Stomach (tissue), 19 donors: ENCODE data around the gene SMIM8. TPM values are rescaled to one million over a fixed set of nuclear protein-coding genes. Genes with fewer than 3 reads are reported as not detected.

Experiments used
- DNase-seq, 2 donors: peaks; one replicate each; pipeline versions ENCODE4 v3.0.0 to v3.0.0-alpha.2; 2013 to 2019
- H3K27ac ChIP-seq, 5 donors: fragments of 200-600 bp in 4 of 5; sonication (generic) in 4 of 5; one replicate each; pipeline ENCODE4 v1.5.1; 2013 to 2019; ENCODE audit warnings: mild to moderate bottlenecking in 1 of 5, moderate library complexity in 1 of 5
- H3K27me3 ChIP-seq, 3 donors: fragments of 200-600 bp; sonication (generic); one replicate each; pipeline ENCODE4 v1.5.1; 2017 to 2019; ENCODE audit warnings: mixed run types in 1 of 3
- H3K36me3 ChIP-seq, 4 donors: fragments of 200-600 bp; sonication (generic); 1 replicate in 3 of 4; 2 replicates in 1 of 4; pipeline ENCODE4 v1.5.1; 2016 to 2019
- H3K4me1 ChIP-seq, 4 donors: fragments of 200-600 bp; sonication (generic); one replicate each; pipeline ENCODE4 v1.5.1; 2016 to 2019
- H3K4me3 ChIP-seq, 4 donors: fragments of 200-600 bp; sonication (generic) in 3 of 4; one replicate each; pipeline ENCODE4 v1.5.1; 2016 to 2019; ENCODE audit warnings: mild to moderate bottlenecking in 1 of 4
- H3K9me3 ChIP-seq, 4 donors: fragments of 200-600 bp; sonication (generic); one replicate each; pipeline ENCODE4 v1.5.1; 2016 to 2019
- EP300 ChIP-seq: sonication (generic); formaldehyde crosslinking; IDR thresholded peaks from one replicate; pipeline ENCODE4 v1.6.1; 2017; ENCODE audit warnings: antibody characterized with exemption
- POLR2A ChIP-seq, 4 donors: fragments of 450-650 bp; IDR thresholded peaks; one replicate each; pipeline ENCODE4 v1.6.1; 2016; ENCODE audit warnings: antibody characterized with exemption in 4 of 4, control low read depth in 2 of 4, mild to moderate bottlenecking in 1 of 4, moderate library complexity in 1 of 4
- POLR2AphosphoS5 ChIP-seq, 3 donors: sonication (generic); formaldehyde crosslinking; IDR thresholded peaks; one replicate each; pipeline ENCODE4 v1.6.1; 2016; ENCODE audit warnings: antibody characterized with exemption in 3 of 3
- WGBS, 5 donors: extraction: QIAGEN DNeasy Blood & Tissue Kit in 3 of 5; methylation state at CpG; one replicate each; pipeline versions ENCODE4 v1.1.5 to v1.1.7; 2013 to 2018; 5-methylcytosine and 5-hydroxymethylcytosine counted together
- intact Hi-C: fragments of 100-400 bp; cut with DNase I; formaldehyde crosslinking; loops from one replicate; pipeline ENCODE4 v1.15.1; 2023; ENCODE audit warnings: low total_unique reads
- long read RNA-seq, 10 donors: transcript quantifications; one replicate each; lab custom pipeline, GENCODE V29; 2026
- polyA plus RNA-seq, 3 donors: library from polyadenylated mRNA; stranded (reverse); fragments of 200-250 nt; gene quantifications; one replicate each; pipeline ENCODE4 v1.2.3, GENCODE V29; 2013
- total RNA-seq, 5 donors: library from RNA; depleted of rRNA; stranded (reverse); fragments of >200 nt; gene quantifications; one replicate each; pipeline versions ENCODE4 v1.1.0 to v1.2.3, GENCODE V29; 2014 to 2016
- TF ChIP-seq, protein P1 (sequence below), 7 experiments: fragments of 450-650 bp in 4 of 7; fragments of 200-600 bp in 3 of 7; sonication (generic) in 3 of 7; IDR thresholded peaks; one replicate each; pipeline ENCODE4 v1.5.1; 2016 to 2019; ENCODE audit warnings: antibody characterized with exemption in 7 of 7, control low read depth in 2 of 7, mild to moderate bottlenecking in 1 of 7
- donor health status: healthy with polysubstance abuse.
- donor health status: Bipolar disorder and iron deficiency.
- donor health status: healthy.

SMIM8 gene, protein sequence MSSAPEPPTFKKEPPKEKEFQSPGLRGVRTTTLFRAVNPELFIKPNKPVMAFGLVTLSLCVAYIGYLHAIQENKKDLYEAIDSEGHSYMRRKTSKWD
- total RNA-seq (10 to 100 TPM in 2 of 5 donors, 1 to 10 TPM in 2, under 1 TPM in 1; 0.87 to 25.2 (median 7.0) TPM), polyA plus RNA-seq (1 to 10 TPM; 3.5 to 7.2 (median 4.1) TPM)
- long read RNA-seq, donor 1: 0 reads
- long read RNA-seq, donor 2, transcript SMIM8-201 (3 exons, 2,405 nt): major isoform, 6 of 7 reads
- long read RNA-seq, donor 2, partial matches to known transcripts: 0 of 7 reads
- long read RNA-seq, donor 2, other reads (novel, unspliced or antisense): 0 of 7 reads
- long read RNA-seq, donor 3, partial matches to known transcripts: 0 of 4 reads
- long read RNA-seq, donor 3, other reads (novel, unspliced or antisense): 0 of 4 reads
- long read RNA-seq, donor 4, partial matches to known transcripts: 0 of 2 reads
- long read RNA-seq, donor 4, other reads (novel, unspliced or antisense): 0 of 2 reads
- long read RNA-seq, donor 5, transcript SMIM8-201 (3 exons, 2,405 nt): major isoform, 5 of 5 reads
- long read RNA-seq, donor 5, partial matches to known transcripts: 0 of 5 reads
- long read RNA-seq, donor 5, other reads (novel, unspliced or antisense): 0 of 5 reads
- long read RNA-seq, donor 6, partial matches to known transcripts: 0 of 8 reads
- long read RNA-seq, donor 6, other reads (novel, unspliced or antisense): 0 of 8 reads
- long read RNA-seq, donor 7, transcript SMIM8-208 (1 exons, 3,915 nt): major isoform, 5 of 16 reads
- long read RNA-seq, donor 7, partial matches to known transcripts: 6 of 16 reads
- long read RNA-seq, donor 7, other reads (novel, unspliced or antisense): 0 of 16 reads
- long read RNA-seq, donor 8, transcript SMIM8-201 (3 exons, 2,405 nt): major isoform, 5 of 5 reads
- long read RNA-seq, donor 8, partial matches to known transcripts: 0 of 5 reads
- long read RNA-seq, donor 8, other reads (novel, unspliced or antisense): 0 of 5 reads
- long read RNA-seq, donor 9, partial matches to known transcripts: 0 of 5 reads
- long read RNA-seq, donor 9, other reads (novel, unspliced or antisense): 0 of 5 reads
- long read RNA-seq, donor 10, partial matches to known transcripts: 0 of 1 reads
- long read RNA-seq, donor 10, other reads (novel, unspliced or antisense): 0 of 1 reads

DNA sequence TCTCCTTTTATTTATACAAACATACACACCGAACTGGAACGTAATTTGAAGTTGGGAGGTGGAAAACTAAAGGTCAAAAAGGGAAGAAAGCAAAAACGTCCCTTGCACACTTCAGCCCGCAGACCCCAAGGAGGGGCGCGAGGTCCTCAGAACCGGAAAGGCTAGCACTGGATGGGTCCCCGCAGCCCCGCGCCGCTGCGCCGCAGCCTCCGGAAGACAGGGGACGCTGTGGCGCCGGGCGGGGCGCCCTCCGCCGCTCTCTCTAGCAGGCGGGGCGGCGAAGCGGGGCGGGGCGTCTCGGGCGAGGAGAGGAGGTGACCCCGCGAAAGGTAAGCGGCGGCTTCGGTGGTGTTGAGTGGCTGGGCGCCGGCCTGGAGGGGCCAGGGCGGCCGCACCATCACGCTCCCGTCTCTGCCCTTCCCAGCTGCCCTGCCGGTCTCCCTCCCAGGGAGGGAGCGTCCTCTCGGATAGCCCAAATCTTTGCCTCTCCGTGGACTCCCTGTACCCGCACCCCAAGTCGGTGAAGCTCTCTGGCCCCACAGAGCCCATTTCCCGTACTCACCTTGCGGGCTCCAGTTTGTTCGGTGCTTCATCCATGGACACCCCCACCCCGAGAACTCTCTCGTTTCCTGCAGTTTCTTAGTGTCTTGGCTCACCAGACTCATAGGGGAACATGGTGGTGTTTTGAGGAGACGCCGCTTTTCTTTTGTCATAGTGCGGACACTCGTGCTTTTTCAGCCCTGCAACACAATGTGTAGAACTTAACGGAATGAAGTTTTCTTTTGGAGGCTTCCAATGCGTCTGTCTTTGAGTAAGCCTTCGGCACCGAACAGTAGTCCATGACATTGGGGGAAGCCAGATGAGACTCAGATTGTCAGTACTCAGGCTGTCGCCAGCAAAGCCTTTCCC is at the start of gene SMIM8:
TSS of gene SMIM8 (plus strand) at position 285 of the 909 bp plus-strand sequence. CDS start 14,444 bp downstream, outside the sequence.
- peak within 1 kb of the TSS; percentile 75 to 98 (median 86) for H3K4me3 ChIP-seq
- DNase-seq: peak; percentile 89 to 94
- H3K27ac ChIP-seq: peak within 1 kb of the TSS; percentile 17 to 88 (median 79)
- H3K9me3 ChIP-seq: no peaks in the 10 kb centered on the region
- no peaks in the 10 kb centered on the region for H3K36me3 ChIP-seq
- WGBS, 5 donors: 1 to 2% (median 1%) methylated on average over 36 to 60 of the region's 60 CpGs
- TF ChIP-seq, protein P1, sequence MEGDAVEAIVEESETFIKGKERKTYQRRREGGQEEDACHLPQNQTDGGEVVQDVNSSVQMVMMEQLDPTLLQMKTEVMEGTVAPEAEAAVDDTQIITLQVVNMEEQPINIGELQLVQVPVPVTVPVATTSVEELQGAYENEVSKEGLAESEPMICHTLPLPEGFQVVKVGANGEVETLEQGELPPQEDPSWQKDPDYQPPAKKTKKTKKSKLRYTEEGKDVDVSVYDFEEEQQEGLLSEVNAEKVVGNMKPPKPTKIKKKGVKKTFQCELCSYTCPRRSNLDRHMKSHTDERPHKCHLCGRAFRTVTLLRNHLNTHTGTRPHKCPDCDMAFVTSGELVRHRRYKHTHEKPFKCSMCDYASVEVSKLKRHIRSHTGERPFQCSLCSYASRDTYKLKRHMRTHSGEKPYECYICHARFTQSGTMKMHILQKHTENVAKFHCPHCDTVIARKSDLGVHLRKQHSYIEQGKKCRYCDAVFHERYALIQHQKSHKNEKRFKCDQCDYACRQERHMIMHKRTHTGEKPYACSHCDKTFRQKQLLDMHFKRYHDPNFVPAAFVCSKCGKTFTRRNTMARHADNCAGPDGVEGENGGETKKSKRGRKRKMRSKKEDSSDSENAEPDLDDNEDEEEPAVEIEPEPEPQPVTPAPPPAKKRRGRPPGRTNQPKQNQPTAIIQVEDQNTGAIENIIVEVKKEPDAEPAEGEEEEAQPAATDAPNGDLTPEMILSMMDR (IDR thresholded peaks at IDR 0.05): peak in 6 of 7 experiments; percentile 56 to 99 (median 98)
- TF ChIP-seq POLR2AphosphoS5 (IDR thresholded peaks at IDR 0.05) (peak in 2 of 3 donors; percentile 40 to 84), POLR2A (IDR thresholded peaks at IDR 0.05) (no peak)
- H3K27me3 ChIP-seq: no peaks in the 10 kb centered on the region
- peaks cover 0 to 13% (median 7%) of the 10 kb centered on the region in 4 donors for H3K4me1 ChIP-seq
- intact Hi-C loops: loop anchor here (10.0 kb wide), 1 partner anchor 142 kb away; no protein-coding TSS in a partner anchor

DNA sequence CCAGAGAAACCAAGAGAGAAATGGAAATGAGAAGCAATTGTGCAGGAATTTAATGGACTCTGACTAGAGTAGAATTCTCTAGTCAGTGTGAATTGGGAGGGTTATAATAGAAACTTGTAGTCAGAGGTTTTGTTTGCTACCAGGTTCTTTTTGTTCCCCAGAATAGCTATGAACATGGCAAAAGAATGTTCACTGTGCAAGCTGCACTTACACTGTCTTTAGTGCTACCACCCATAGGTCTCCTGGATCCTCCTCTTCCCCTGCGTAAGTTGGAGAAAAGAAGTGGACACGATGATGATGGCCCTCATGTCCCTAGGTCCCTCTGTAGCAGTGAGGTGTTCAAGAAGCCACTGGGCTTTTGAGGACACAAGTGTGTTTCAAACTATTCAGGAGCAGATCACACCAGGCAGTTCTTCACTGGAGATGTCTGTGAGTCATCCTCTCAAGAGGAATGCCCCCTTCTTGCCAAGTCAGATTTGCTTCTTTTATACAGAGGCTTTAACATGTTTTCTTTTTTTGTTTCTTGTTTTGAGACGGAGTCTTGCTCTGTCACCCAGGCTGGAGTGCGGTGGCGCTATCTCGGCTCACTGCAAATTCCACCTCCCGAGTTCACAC is 47.6 kb upstream of the SMIM8 start:
- intact Hi-C loops: no loop called here
- H3K4me1 ChIP-seq: peaks cover 0 to 7% (median 0%) of the 10 kb centered on the region in 4 donors
- no peaks in the 10 kb centered on the region for H3K9me3 ChIP-seq
- no peaks in the 10 kb centered on the region for H3K36me3 ChIP-seq
- TF ChIP-seq, protein P1 (IDR thresholded peaks at IDR 0.05): no peak
- TF ChIP-seq POLR2A (IDR thresholded peaks at IDR 0.05): no peak
- TF ChIP-seq EP300: no peak
- no peak for TF ChIP-seq POLR2AphosphoS5 (IDR thresholded peaks at IDR 0.05)
- no peak overlapping the region for H3K27ac ChIP-seq
- H3K27me3 ChIP-seq: no peaks in the 10 kb centered on the region
- 73 to 85% (median 79%) methylated on average over 7 of the region's 7 CpGs for WGBS, 5 donors
- DNase-seq: no peak
- no peak overlapping the region for H3K4me3 ChIP-seq

DNA sequence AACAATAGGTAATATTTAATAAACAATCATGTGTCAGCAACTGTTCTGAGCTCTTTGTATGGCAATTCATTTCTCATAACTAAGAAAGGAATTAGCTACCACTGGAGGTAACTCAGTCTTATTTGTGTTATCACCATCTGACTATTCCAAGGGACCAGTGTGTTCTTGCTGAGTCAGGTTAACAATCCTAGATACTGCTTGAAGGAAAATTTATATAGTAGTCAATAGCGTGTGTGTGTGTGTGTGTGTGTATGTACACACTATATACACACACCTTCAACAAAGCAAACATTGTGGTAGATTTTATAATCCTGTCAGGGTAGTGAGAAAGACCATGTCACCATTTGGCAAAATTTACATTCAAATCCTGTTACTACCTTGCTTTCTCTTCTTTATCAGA is 45.8 kb upstream of the SMIM8 start:
- no peaks in the 10 kb centered on the region for H3K27me3 ChIP-seq
- intact Hi-C loops: no loop called here
- H3K27ac ChIP-seq: no peak overlapping the region
- no peak overlapping the region for H3K4me3 ChIP-seq
- H3K9me3 ChIP-seq: no peaks in the 10 kb centered on the region
- 30 to 69% (median 41%) methylated on average over 1 of the region's 1 CpG for WGBS, 5 donors
- peak in 1 of 2 donors; percentile 52 for DNase-seq
- no peaks in the 10 kb centered on the region for H3K36me3 ChIP-seq
- TF ChIP-seq, protein P1 (IDR thresholded peaks at IDR 0.05): no peak
- no peak for TF ChIP-seq EP300
- peaks cover 0 to 7% (median 0%) of the 10 kb centered on the region in 4 donors for H3K4me1 ChIP-seq
